CD4-positive, alpha-beta T cell (primary cell): ENCODE results near the gene FUZ. TPM values are rescaled to one million over a fixed set of nuclear protein-coding genes. Genes with fewer than 3 reads are reported as not detected.
A peak's percentile ranks its signal among the peaks of the same experiment; 100 is the strongest.

Experiments
- ATAC-seq: fragments of 200-7000 bp; cut with Tn5 transposase; one replicate; pipeline ENCODE4 v1.10.0; 2022; ENCODE audit warnings: mild to moderate bottlenecking; ENCODE audit not compliant: poor library complexity
- CTCF ChIA-PET: fragments of 350-600 bp; sonication (Branson Sonifier 250); formaldehyde crosslinking; loops from one replicate; lab custom pipeline; 2021; ENCODE audit warnings: antibody characterized with exemption, inconsistent platforms; lab: Charles Lee
- POLR2A ChIA-PET: fragments of 350-600 bp; sonication (Branson Sonifier 250); formaldehyde crosslinking; loops from one replicate; lab custom pipeline; 2021; ENCODE audit warnings: antibody characterized with exemption, inconsistent platforms; lab: Charles Lee
- DNase-seq, 14 experiments: peaks; one replicate each; pipeline ENCODE4 v3.0.0-alpha.2; 2013 to 2020; ENCODE audit warnings: mixed read lengths in 2 of 14
- H3K27ac ChIP-seq, 2 donors: one replicate each; pipeline versions ENCODE4 v1.5.1 to v1.7.0; 2013; ENCODE audit warnings: low read length in 2 of 2, low read depth in 1 of 2, mild to moderate bottlenecking in 1 of 2
- H3K27me3 ChIP-seq, 2 experiments: 1 replicate in 1 of 2; 2 replicates in 1 of 2; pipeline versions ENCODE4 v1.6.1 to v1.7.0; 2013; ENCODE audit warnings: low read length in 2 of 2, control low read depth in 1 of 2, mild to moderate bottlenecking in 1 of 2, moderate library complexity in 1 of 2; ENCODE audit not compliant: insufficient read depth in 2 of 2, control insufficient read depth in 1 of 2
- H3K36me3 ChIP-seq: one replicate; pipeline ENCODE4 v1.6.1; 2013; ENCODE audit warnings: low read length, control low read depth; ENCODE audit not compliant: insufficient read depth
- H3K4me1 ChIP-seq: one replicate; pipeline ENCODE4 v1.6.1; 2013; ENCODE audit warnings: low read length, control low read depth; ENCODE audit not compliant: insufficient read depth
- H3K4me3 ChIP-seq: one replicate; pipeline ENCODE4 v1.5.1; 2013; ENCODE audit warnings: mild to moderate bottlenecking, low read length, moderate library complexity
- H3K9me3 ChIP-seq, 2 experiments: 1 replicate in 1 of 2; 2 replicates in 1 of 2; pipeline versions ENCODE4 v1.6.1 to v1.7.0; 2013; ENCODE audit warnings: low read length in 2 of 2, mild to moderate bottlenecking in 2 of 2, control low read depth in 1 of 2, moderate library complexity in 1 of 2; ENCODE audit not compliant: control insufficient read depth in 1 of 2, insufficient read depth in 1 of 2
- H3K27ac Mint-ChIP-seq: one replicate; pipeline ENCODE4 v1.8.0; 2020; ENCODE audit warnings: mixed read lengths
- H3K27me3 Mint-ChIP-seq: one replicate; pipeline ENCODE4 v1.8.0; 2021; ENCODE audit warnings: mixed read lengths
- H3K36me3 Mint-ChIP-seq: one replicate; pipeline ENCODE4 v1.8.0; 2021; ENCODE audit warnings: low read depth, mixed read lengths
- H3K4me1 Mint-ChIP-seq: one replicate; pipeline ENCODE4 v1.8.0; 2021; ENCODE audit warnings: low read depth, mixed read lengths
- H3K4me3 Mint-ChIP-seq: one replicate; pipeline ENCODE4 v1.8.0; 2020; ENCODE audit warnings: mild to moderate bottlenecking, mixed read lengths
- H3K9me3 Mint-ChIP-seq: one replicate; pipeline ENCODE4 v1.8.0; 2020; ENCODE audit warnings: mixed read lengths
- CTCF ChIP-seq: fragments of 200-600 bp; IDR thresholded peaks from one replicate; pipeline ENCODE4 v1.8.0; 2022; ENCODE audit warnings: antibody characterized with exemption, mild to moderate bottlenecking
- intact Hi-C, 2 experiments: fragments of 100-400 bp; cut with DNase I in 1 of 2; cut with micrococcal nuclease in 1 of 2; formaldehyde crosslinking; loops; one replicate each; pipeline versions ENCODE4 v1.15.1 to v1.9.0; 2023 to 2025; cut with DNase I, micrococcal nuclease
- total RNA-seq, 174 experiments: library from RNA in 2 of 174; stranded (reverse) in 2 of 174; gene quantifications; one replicate each; pipeline ENCODE4 v1.2.3 and lab custom pipeline; 2021 to 2026

FUZ gene
- total RNA-seq, 2 experiments from 2014 or later: 14.9 to 15.2 TPM

- H3K27ac ChIP-seq: peak overlapping the region; percentile 86 to 97
These were observed 918 bp upstream of the FUZ start for GRCh38 chr19:49814010-49814409.

GRCh38 chr19:49812452-49812996, 568 bp downstream of the FUZ start:
- peaks cover 50% of the 10 kb centered on the region for H3K4me1 ChIP-seq
- DNase-seq: no peak
- H3K9me3 ChIP-seq: no peaks in the 10 kb centered on the region
- peak overlapping the region; percentile 86 to 97 for H3K27ac ChIP-seq
- H3K36me3 ChIP-seq: no peaks in the 10 kb centered on the region
- intact Hi-C loops: loop anchor here (5.0 to 10.0 kb wide), 2 partner anchors 45 to 318 kb away; partner anchors contain the start of genes AP2A1 (in 1 of the 2) and RPS11 (in 1 of the 2)
- Mint-ChIP-seq H3K36me3 (peaks cover 12% of the 10 kb centered on the region), H3K27ac (peak overlapping the region; percentile 97), H3K4me1 (peaks cover 48% of the 10 kb centered on the region), H3K4me3 (peak overlapping the region; percentile 95), H3K27me3 (no peaks in the 10 kb centered on the region), H3K9me3 (no peaks in the 10 kb centered on the region)
- POLR2A ChIA-PET: interaction anchor here (1.0 to 2.4 kb wide), 10 partner anchors 36 to 317 kb away, joined by 3 to 24 read pairs (median 10); partner anchors contain the start of genes AKT1S1, AP2A1, BCL2L12 and IRF3
- H3K4me3 ChIP-seq: peak overlapping the region; percentile 87
- TF ChIP-seq CTCF: no peak
- no peaks in the 10 kb centered on the region for H3K27me3 ChIP-seq
- CTCF ChIA-PET: interaction anchor here (1.1 to 1.8 kb wide), 3 partner anchors 38 to 94 kb away, joined by 3 to 8 read pairs (median 5); partner anchors contain the start of gene PTOV1
- no peak for ATAC-seq

More at GRCh38 chr19:49814010-49814409, 918 bp upstream of the FUZ start:
- ATAC-seq (no peak), DNase-seq (peak in 1 of 14 experiments; percentile 32)
- Histone ChIP-seq H3K9me3 (no peaks in the 10 kb centered on the region), H3K36me3 (no peaks in the 10 kb centered on the region), H3K4me1 (peaks cover 49% of the 10 kb centered on the region), H3K4me3 (peak overlapping the region; percentile 87), H3K27me3 (no peaks in the 10 kb centered on the region)
- TF ChIP-seq CTCF: no peak
- ChIA-PET CTCF (no interaction called here), POLR2A (interaction anchor here (1.0 to 2.4 kb wide), 8 partner anchors 9 to 318 kb away, joined by 3 to 24 read pairs (median 14); partner anchors contain the start of genes AKT1S1, AP2A1, PNKP and PTOV1)
- Mint-ChIP-seq H3K36me3 (peaks cover 22% of the 10 kb centered on the region), H3K27ac (peak overlapping the region; percentile 97), H3K27me3 (no peaks in the 10 kb centered on the region), H3K9me3 (no peaks in the 10 kb centered on the region), H3K4me3 (peak overlapping the region; percentile 95), H3K4me1 (peaks cover 48% of the 10 kb centered on the region)
- intact Hi-C loops: loop anchor here (5.0 to 10.0 kb wide), 2 partner anchors 47 to 319 kb away; partner anchors contain the start of genes AP2A1 (in 1 of the 2) and RPS11 (in 1 of the 2)

DNA sequence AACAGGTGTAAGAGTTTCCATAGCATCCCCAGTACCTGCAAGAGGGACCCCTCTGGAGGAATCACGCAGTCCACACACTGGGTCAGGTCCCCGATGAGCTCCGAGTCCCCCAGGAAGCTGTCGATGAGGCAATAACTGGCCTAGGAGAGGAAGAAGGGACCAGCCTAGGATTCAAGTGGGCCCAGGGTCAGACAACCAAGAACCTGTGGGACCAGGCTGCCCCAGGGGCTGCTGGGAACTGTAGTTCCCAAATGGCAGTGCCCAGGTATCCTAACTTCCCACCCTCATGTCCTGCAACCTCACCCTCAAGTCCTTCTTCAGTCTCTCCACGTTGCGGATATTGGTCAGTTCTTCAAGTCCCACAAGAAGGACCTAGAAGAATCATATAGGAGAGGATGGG, 1.8 kb downstream of the FUZ start:
- ATAC-seq: no peak
- H3K36me3 Mint-ChIP-seq: peaks cover 10% of the 10 kb centered on the region

More for the DNA sequence above, 1.8 kb downstream of the FUZ start:
- no peak for DNase-seq
- TF ChIP-seq CTCF: no peak
- no peaks in the 10 kb centered on the region for H3K36me3 ChIP-seq
- H3K27me3 Mint-ChIP-seq: no peaks in the 10 kb centered on the region
- H3K4me3 ChIP-seq: no peak overlapping the region
- ChIA-PET CTCF (interaction anchor here (1.3 kb wide), 1 partner anchor 94 kb away, joined by 3 read pairs; no protein-coding TSS in a partner anchor), POLR2A (interaction anchor here (1.5 kb wide), 1 partner anchor 45 kb away, joined by 4 read pairs; the partner anchor contains the start of gene AP2A1)
- H3K27me3 ChIP-seq: no peaks in the 10 kb centered on the region
- H3K4me1 ChIP-seq: peaks cover 40% of the 10 kb centered on the region
- no peaks in the 10 kb centered on the region for H3K9me3 Mint-ChIP-seq
- H3K27ac Mint-ChIP-seq: no peak overlapping the region
- no peak overlapping the region for H3K27ac ChIP-seq
- peak overlapping the region; percentile 95 for H3K4me3 Mint-ChIP-seq
- H3K9me3 ChIP-seq: no peaks in the 10 kb centered on the region
- intact Hi-C loops: loop anchor here (5.0 to 10.0 kb wide), 2 partner anchors 44 to 317 kb away; partner anchors contain the start of genes AP2A1 (in 1 of the 2) and RPS11 (in 1 of the 2)
- peaks cover 41% of the 10 kb centered on the region for H3K4me1 Mint-ChIP-seq
